ENCODE results near the gene CSTB. TPM values are rescaled to one million over a fixed set of nuclear protein-coding genes. Genes with fewer than 3 reads are reported as not detected.
"Not testable (repeated sequence)": the region's sequence is repeated elsewhere in the genome, so short reads cannot be mapped to it uniquely, and the experiment has no call there.

The CSTB gene, protein sequence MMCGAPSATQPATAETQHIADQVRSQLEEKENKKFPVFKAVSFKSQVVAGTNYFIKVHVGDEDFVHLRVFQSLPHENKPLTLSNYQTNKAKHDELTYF
- 20.5 and 23.1 TPM in 2 replicates for total RNA-seq (2014; rRNA removed; shearing (Covaris generic); ENCODE audit: low replicate concordance)

DNA sequence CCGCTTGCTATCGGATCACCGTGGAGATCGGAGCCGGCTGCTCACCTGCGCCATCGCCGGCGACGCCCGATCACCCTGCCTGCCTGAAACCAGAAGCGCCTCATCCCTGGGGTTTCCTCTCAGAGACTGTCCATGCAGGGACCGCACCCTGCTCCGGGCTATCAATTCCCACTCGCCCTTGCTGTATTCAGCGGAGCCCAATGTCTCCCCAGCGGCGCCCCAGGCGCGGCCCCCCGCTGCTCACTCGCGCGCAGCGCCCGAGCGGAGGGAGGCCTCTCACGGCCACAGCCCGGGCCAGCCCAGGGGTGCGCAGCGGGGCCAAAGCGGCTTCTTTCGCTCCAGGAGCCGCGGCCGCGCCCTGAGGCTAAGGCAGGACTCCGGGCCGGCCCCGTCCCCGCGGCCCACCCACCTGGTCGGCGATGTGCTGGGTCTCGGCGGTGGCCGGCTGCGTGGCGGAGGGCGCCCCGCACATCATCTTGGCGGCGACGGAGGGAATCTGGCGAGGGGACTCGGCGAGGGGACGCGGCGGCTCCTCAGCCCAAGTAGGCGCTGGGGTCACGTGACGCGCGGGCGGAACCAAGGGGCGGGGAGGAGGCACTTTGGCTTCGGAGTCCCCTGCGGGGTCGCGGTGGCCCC, at the start of gene CSTB:
TSS of gene CSTB (minus strand) at position 514 of the 636 bp plus-strand sequence. CDS start at position 475, 39 bp downstream.
- in situ Hi-C loops (cut with HindIII; ENCODE audit: low pct_unique_long_range_greater_than_20kb, low sequenced_read_pairs): no loop called here
- no peak for DNase-seq (ENCODE audit: low read depth)

GRCh38 chr21:43825242-43825935, 49.3 kb upstream of the CSTB start:
- DNase-seq (ENCODE audit: low read depth): no peak
- in situ Hi-C loops (cut with HindIII; ENCODE audit: low pct_unique_long_range_greater_than_20kb, low sequenced_read_pairs): no loop called here

- DNase-seq (ENCODE audit: low read depth): no peak
- in situ Hi-C loops (cut with HindIII; ENCODE audit: low pct_unique_long_range_greater_than_20kb, low sequenced_read_pairs): no loop called here
These were observed 48.5 kb upstream of the CSTB start for GRCh38 chr21:43824333-43825241.

DNA sequence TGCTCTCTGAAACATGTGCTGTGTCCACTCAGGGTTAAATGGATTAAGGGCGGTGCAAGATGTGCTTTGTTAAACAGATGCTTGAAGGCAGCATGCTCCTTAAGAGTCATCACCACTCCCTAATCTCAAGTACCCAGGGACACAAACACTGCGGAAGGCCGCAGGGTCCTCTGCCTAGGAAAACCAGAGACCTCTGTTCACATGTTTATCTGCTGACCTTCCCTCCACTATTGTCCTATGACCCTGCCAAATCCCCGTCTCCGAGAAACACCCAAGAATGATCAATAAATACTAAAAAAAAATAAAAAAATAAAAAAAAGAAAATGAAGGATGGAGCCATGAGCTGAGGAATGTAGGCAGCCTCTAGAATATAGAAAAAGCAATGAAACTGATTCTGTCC, 46.6 kb upstream of the CSTB start:
- in situ Hi-C loops (cut with HindIII; ENCODE audit: low pct_unique_long_range_greater_than_20kb, low sequenced_read_pairs); DNase-seq (ENCODE audit: low read depth): not testable (repeated sequence)

DNA sequence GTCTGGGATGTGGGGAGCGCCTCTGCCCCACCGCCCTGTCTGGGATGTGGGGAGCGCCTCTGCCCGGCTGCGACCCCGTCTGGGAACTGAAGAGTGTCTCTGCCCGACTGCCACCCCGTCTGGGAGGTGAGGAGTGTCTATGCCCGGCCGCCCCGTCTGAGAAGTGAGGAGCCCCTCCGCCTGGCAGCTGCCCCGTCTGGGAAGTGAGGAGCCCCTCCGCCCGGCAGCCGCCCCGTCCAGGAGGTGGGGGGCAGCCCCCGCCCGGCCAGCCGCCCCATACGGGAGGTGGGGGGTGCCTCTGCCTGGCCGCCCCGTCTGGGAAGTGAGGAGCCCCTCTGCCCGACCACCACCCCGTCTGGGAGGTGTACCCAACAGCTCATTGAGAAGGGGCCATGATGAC, 46.1 kb upstream of the CSTB start:
- DNase-seq (ENCODE audit: low read depth); in situ Hi-C loops (cut with HindIII; ENCODE audit: low pct_unique_long_range_greater_than_20kb, low sequenced_read_pairs): not testable (repeated sequence)

GRCh38 chr21:43820466-43820865, 44.4 kb upstream of the CSTB start:
- no peak for DNase-seq (ENCODE audit: low read depth)
- in situ Hi-C loops (cut with HindIII; ENCODE audit: low pct_unique_long_range_greater_than_20kb, low sequenced_read_pairs): no loop called here

GRCh38 chr21:43819511-43820405, 43.6 kb upstream of the CSTB start:
- in situ Hi-C loops (cut with HindIII; ENCODE audit: low pct_unique_long_range_greater_than_20kb, low sequenced_read_pairs): no loop called here
- DNase-seq (ENCODE audit: low read depth): no peak

DNA sequence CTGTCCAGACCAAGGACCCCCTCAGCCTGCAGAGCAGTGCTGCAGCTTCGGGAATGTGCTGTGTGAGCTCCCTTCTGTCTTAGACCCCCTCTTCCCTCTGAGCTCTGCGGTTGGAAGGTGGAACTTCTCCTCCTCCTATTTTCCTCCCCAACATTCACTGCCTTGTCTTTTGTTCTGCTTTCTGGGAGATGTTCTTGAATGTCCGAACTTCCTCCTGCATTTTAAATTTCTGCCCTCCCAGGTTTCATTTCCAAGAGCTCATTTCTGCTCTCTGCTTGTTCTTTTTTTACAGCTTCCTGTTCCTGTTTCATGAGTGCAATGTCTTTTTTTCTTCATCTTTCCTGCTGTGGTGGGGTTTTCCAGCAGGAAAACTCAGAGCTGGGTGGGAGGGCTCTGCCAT, 42.6 kb upstream of the CSTB start:
- DNase-seq (ENCODE audit: low read depth): no peak
- in situ Hi-C loops (cut with HindIII; ENCODE audit: low pct_unique_long_range_greater_than_20kb, low sequenced_read_pairs): no loop called here

- in situ Hi-C loops (cut with HindIII; ENCODE audit: low pct_unique_long_range_greater_than_20kb, low sequenced_read_pairs): no loop called here
- DNase-seq (ENCODE audit: low read depth): no peak
These were observed 41.3 kb upstream of the CSTB start for GRCh38 chr21:43817157-43818086.

GRCh38 chr21:43816611-43817071, 40.5 kb upstream of the CSTB start:
- in situ Hi-C loops (cut with HindIII; ENCODE audit: low pct_unique_long_range_greater_than_20kb, low sequenced_read_pairs): no loop called here
- no peak for DNase-seq (ENCODE audit: low read depth)

- DNase-seq (ENCODE audit: low read depth): no peak
- in situ Hi-C loops (cut with HindIII; ENCODE audit: low pct_unique_long_range_greater_than_20kb, low sequenced_read_pairs): no loop called here
These were observed 39.9 kb upstream of the CSTB start for GRCh38 chr21:43815991-43816390.

GRCh38 chr21:43815107-43815613, 39.1 kb upstream of the CSTB start:
- DNase-seq (ENCODE audit: low read depth): no peak
- in situ Hi-C loops (cut with HindIII; ENCODE audit: low pct_unique_long_range_greater_than_20kb, low sequenced_read_pairs): no loop called here

GRCh38 chr21:43814215-43815106, 38.4 kb upstream of the CSTB start:
- DNase-seq (ENCODE audit: low read depth): no peak
- in situ Hi-C loops (cut with HindIII; ENCODE audit: low pct_unique_long_range_greater_than_20kb, low sequenced_read_pairs): no loop called here

GRCh38 chr21:43813656-43813980, 37.5 kb upstream of the CSTB start:
- in situ Hi-C loops (cut with HindIII; ENCODE audit: low pct_unique_long_range_greater_than_20kb, low sequenced_read_pairs): no loop called here
- DNase-seq (ENCODE audit: low read depth): no peak

GRCh38 chr21:43812957-43813655, 37.0 kb upstream of the CSTB start:
- no peak for DNase-seq (ENCODE audit: low read depth)
- in situ Hi-C loops (cut with HindIII; ENCODE audit: low pct_unique_long_range_greater_than_20kb, low sequenced_read_pairs): no loop called here

Measured in Caki2 (cell line).